ENCODE data around the gene SLC6A6. TPM values are rescaled to one million over a fixed set of nuclear protein-coding genes. Genes with fewer than 3 reads are reported as not detected.

The SLC6A6 gene
- polyA plus RNA-seq, 1 of the 3 experiments (the other 2 are of a cell fraction) = 19.1 TPM

DNA sequence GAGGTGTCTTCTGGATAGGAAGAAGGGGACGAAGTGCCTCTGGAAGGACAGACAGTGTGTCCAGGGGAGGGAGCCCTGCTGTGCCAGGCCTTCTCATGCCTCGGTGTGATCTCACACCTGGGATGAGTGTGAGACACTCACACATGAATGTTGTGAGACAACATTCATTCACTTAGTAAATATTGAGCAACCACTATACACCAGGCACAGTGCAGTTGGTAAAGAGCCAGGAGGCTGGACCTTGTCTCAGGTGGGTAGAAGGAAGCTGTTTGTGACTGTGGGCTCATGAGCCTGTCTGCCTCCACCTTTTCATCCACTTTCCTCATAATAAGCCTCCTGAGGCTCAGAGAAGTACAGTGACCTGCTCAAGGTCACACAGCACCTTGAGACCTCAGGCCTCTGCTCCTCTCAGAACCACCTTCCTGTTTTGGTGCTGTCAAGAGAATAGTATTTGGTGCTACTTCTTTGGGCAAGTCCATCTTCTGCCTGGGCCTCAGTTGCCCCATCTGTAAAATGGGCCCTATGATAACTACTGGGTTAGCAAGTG, 20.9 kb downstream of the SLC6A6 start (continued):
- TF ChIP-seq, protein P1, sequence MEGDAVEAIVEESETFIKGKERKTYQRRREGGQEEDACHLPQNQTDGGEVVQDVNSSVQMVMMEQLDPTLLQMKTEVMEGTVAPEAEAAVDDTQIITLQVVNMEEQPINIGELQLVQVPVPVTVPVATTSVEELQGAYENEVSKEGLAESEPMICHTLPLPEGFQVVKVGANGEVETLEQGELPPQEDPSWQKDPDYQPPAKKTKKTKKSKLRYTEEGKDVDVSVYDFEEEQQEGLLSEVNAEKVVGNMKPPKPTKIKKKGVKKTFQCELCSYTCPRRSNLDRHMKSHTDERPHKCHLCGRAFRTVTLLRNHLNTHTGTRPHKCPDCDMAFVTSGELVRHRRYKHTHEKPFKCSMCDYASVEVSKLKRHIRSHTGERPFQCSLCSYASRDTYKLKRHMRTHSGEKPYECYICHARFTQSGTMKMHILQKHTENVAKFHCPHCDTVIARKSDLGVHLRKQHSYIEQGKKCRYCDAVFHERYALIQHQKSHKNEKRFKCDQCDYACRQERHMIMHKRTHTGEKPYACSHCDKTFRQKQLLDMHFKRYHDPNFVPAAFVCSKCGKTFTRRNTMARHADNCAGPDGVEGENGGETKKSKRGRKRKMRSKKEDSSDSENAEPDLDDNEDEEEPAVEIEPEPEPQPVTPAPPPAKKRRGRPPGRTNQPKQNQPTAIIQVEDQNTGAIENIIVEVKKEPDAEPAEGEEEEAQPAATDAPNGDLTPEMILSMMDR (IDR thresholded peaks at IDR 0.05) = no peak

DNA sequence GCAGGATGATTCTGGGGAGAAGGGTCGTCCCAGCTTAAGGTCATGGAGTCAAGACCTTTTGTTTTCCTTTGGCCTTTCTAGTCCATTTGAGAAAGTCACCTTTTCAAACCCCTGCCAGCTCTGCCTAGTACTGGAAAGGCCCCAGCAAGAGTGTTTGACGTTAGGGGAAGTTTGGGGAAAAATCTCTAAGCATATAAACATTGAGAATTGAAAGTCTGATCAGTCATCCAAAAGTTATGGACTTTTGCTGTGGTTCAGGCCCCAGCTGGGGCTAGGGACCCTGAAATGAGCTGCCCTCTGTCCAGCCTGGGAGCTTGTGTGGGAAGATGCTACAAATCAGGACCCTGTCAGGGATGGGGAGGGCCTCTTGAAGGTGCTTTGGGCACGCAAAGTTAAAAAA, 21.6 kb downstream of the SLC6A6 start:
- no peak overlapping the region for H3K4me3 ChIP-seq (ENCODE audit: low read depth in 2 of 2, low read length in 1 of 2)
- no peak overlapping the region for H3K4me2 ChIP-seq
- no peak overlapping the region for H3K9ac ChIP-seq
- peaks cover 0 to 17% of the 10 kb centered on the region in 2 experiments for H3K36me3 ChIP-seq (replicated peaks in 1 of 2; ENCODE audit: control insufficient read depth in 1 of 2, insufficient read depth in 2 of 2, low read length in 1 of 2)
- H3K4me1 ChIP-seq (ENCODE audit: control insufficient read depth in 1 of 2, insufficient read depth in 2 of 2, low read depth in 1 of 2, low read length in 1 of 2) = peaks cover 16 to 27% of the 10 kb centered on the region in 2 experiments; a peak in 3 of 4 replicates
- CTCF ChIA-PET = interaction anchor here (0.9 to 1.1 kb wide), 3 partner anchors 11 to 45 kb away, joined by 3 to 5 read pairs (median 3); no protein-coding TSS in a partner anchor
- no peaks in the 10 kb centered on the region for H3K9me2 ChIP-seq
- TF ChIP-seq TCF12 (IDR thresholded peaks at IDR 0.05) = no peak
- TF ChIP-seq MXI1 (IDR thresholded peaks at IDR 0.05; ENCODE audit: low read depth, low read length) = no peak
- no peak for TF ChIP-seq ELF1 (IDR thresholded peaks at IDR 0.05)
- TF ChIP-seq FOXM1 (IDR thresholded peaks at IDR 0.05; ENCODE audit: low read depth) = no peak
- H3F3A ChIP-seq (replicated peaks; ENCODE audit: insufficient read depth) = no peaks in the 10 kb centered on the region
- no peak for DNase-seq
- no peaks in the 10 kb centered on the region for H3K27me3 ChIP-seq (ENCODE audit: insufficient read depth)
- no peak overlapping the region for H3K27ac ChIP-seq (ENCODE audit: low read depth in 2 of 2, low read length in 1 of 2)
- POLR2A ChIA-PET = interaction anchor here (0.6 kb wide), 1 partner anchor 1648 kb away, joined by 3 read pairs; no protein-coding TSS in a partner anchor
- peaks cover 3% of the 10 kb centered on the region; the same call in 1 of the 2 replicates for H4K20me1 ChIP-seq (ENCODE audit: insufficient read depth)
- H3K79me2 ChIP-seq (ENCODE audit: insufficient read depth) = peaks cover 36% of the 10 kb centered on the region
- no peak overlapping the region for H2AFZ ChIP-seq (ENCODE audit: low read depth)
- 61% methylated on average over 3 of the region's 3 CpGs for WGBS (ENCODE audit: low lambda C conversion rate)
- H3K9me3 ChIP-seq = no peaks in the 10 kb centered on the region

DNA sequence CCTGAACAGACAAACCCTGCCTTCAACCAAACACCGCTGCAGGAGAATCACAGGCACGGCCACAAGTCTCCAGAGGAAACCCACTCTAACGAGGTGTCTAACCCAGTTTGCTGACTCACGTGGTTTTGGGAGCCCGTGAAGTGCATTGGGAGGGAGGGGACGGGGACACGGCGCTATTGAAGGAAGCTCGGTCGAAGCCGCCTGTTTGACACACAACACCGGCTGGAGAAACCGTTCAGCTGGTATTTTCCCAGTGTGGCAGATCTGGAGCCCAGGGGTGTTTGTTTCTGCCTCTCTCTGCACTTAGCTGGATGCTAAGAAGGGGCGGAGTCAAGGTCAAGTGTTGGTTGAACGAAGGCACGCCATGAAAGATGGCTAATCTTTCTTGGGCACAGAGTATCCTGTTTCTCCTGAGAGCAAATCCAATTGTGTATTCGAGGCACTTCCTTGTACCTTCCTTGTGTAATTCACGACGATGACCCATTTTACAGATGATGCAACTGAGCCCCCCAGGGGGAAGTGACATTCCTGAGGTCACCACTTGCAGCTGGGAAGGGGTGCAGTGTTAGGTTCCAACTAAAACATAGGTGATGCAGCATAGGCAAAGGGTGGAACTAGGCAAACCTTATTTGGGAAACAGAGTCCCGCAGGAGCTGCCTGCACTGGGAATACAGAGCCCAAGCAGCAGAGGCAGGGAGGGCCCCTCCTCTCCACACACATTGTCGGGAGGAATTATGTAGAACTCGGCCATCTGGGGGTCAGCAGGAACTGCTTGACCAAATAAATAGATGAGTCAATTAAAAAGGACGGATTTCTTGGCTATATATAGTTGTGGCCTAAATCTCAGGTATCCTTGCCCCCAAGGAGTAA, 22.5 kb downstream of the SLC6A6 start:
- Histone ChIP-seq H3K79me2 (ENCODE audit: insufficient read depth) (peaks cover 31% of the 10 kb centered on the region), H3K4me3 (ENCODE audit: low read depth in 2 of 2, low read length in 1 of 2) (no peak overlapping the region), H3K9me2 (no peaks in the 10 kb centered on the region), H3K4me2 (no peak overlapping the region), H3K36me3 (replicated peaks in 1 of 2; ENCODE audit: control insufficient read depth in 1 of 2, insufficient read depth in 2 of 2, low read length in 1 of 2) (peaks cover 0 to 17% of the 10 kb centered on the region in 2 experiments), H3K27me3 (ENCODE audit: insufficient read depth) (no peaks in the 10 kb centered on the region), H4K20me1 (ENCODE audit: insufficient read depth) (peaks cover 3% of the 10 kb centered on the region; the same call in 1 of the 2 replicates), H2AFZ (ENCODE audit: low read depth) (no peak overlapping the region), H3K9me3 (no peaks in the 10 kb centered on the region), H3K27ac (ENCODE audit: low read depth in 2 of 2, low read length in 1 of 2) (peak overlapping the region in 1 of 2 experiments; percentile 4; a peak in 1 of 4 replicates), H3F3A (replicated peaks; ENCODE audit: insufficient read depth) (no peaks in the 10 kb centered on the region), H3K4me1 (ENCODE audit: control insufficient read depth in 1 of 2, insufficient read depth in 2 of 2, low read depth in 1 of 2, low read length in 1 of 2) (peaks cover 19 to 27% of the 10 kb centered on the region in 2 experiments; a peak in 3 of 4 replicates), H3K9ac (no peak overlapping the region)
- DNase-seq = no peak
- WGBS (ENCODE audit: low lambda C conversion rate) = 80% methylated on average over 20 of the region's 23 CpGs
- ChIA-PET CTCF (interaction anchor here (0.9 to 1.1 kb wide), 2 partner anchors 12 to 16 kb away, joined by 3 to 5 read pairs; no protein-coding TSS in a partner anchor), POLR2A (interaction anchor here (0.6 kb wide), 1 partner anchor 1649 kb away, joined by 3 read pairs; no protein-coding TSS in a partner anchor)
- TF ChIP-seq JUND (IDR thresholded peaks at IDR 0.05) = no peak
- TF ChIP-seq, protein P2, sequence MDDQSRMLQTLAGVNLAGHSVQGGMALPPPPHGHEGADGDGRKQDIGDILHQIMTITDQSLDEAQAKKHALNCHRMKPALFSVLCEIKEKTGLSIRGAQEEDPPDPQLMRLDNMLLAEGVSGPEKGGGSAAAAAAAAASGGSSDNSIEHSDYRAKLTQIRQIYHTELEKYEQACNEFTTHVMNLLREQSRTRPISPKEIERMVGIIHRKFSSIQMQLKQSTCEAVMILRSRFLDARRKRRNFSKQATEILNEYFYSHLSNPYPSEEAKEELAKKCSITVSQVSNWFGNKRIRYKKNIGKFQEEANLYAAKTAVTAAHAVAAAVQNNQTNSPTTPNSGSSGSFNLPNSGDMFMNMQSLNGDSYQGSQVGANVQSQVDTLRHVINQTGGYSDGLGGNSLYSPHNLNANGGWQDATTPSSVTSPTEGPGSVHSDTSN (IDR thresholded peaks at IDR 0.05) = no peak
- no peak for TF ChIP-seq MXI1 (IDR thresholded peaks at IDR 0.05; ENCODE audit: low read depth, low read length)
- no peak for TF ChIP-seq SIN3A (IDR thresholded peaks at IDR 0.05; ENCODE audit: borderline replicate concordance, low read depth, low read length)
- TF ChIP-seq TCF12 (IDR thresholded peaks at IDR 0.05) = no peak
- TF ChIP-seq NFIC (IDR thresholded peaks at IDR 0.05; ENCODE audit: borderline replicate concordance) = no peak
- no peak for TF ChIP-seq FOSL2 (IDR thresholded peaks at IDR 0.05; ENCODE audit: borderline replicate concordance, low read depth)
- no peak for TF ChIP-seq RAD21 (IDR thresholded peaks at IDR 0.05; ENCODE audit: low read length)
- TF ChIP-seq ELF1 (IDR thresholded peaks at IDR 0.05) = no peak
- no peak for TF ChIP-seq RFX5 (IDR thresholded peaks at IDR 0.05; ENCODE audit: low read length)
- no peak for TF ChIP-seq TAF1 (IDR thresholded peaks at IDR 0.05; ENCODE audit: borderline replicate concordance, low read depth, low read length)
- no peak for TF ChIP-seq NRF1 (IDR thresholded peaks at IDR 0.05; ENCODE audit: low read depth, low read length)
- TF ChIP-seq MEF2A (IDR thresholded peaks at IDR 0.05; ENCODE audit: borderline replicate concordance, low read depth) = no peak
- no peak for TF ChIP-seq EZH2phosphoT487 (IDR thresholded peaks at IDR 0.05; ENCODE audit: borderline replicate concordance, low read depth)
- TF ChIP-seq, protein P3, sequence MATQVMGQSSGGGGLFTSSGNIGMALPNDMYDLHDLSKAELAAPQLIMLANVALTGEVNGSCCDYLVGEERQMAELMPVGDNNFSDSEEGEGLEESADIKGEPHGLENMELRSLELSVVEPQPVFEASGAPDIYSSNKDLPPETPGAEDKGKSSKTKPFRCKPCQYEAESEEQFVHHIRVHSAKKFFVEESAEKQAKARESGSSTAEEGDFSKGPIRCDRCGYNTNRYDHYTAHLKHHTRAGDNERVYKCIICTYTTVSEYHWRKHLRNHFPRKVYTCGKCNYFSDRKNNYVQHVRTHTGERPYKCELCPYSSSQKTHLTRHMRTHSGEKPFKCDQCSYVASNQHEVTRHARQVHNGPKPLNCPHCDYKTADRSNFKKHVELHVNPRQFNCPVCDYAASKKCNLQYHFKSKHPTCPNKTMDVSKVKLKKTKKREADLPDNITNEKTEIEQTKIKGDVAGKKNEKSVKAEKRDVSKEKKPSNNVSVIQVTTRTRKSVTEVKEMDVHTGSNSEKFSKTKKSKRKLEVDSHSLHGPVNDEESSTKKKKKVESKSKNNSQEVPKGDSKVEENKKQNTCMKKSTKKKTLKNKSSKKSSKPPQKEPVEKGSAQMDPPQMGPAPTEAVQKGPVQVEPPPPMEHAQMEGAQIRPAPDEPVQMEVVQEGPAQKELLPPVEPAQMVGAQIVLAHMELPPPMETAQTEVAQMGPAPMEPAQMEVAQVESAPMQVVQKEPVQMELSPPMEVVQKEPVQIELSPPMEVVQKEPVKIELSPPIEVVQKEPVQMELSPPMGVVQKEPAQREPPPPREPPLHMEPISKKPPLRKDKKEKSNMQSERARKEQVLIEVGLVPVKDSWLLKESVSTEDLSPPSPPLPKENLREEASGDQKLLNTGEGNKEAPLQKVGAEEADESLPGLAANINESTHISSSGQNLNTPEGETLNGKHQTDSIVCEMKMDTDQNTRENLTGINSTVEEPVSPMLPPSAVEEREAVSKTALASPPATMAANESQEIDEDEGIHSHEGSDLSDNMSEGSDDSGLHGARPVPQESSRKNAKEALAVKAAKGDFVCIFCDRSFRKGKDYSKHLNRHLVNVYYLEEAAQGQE (IDR thresholded peaks at IDR 0.05; ENCODE audit: low read depth, low read length) = no peak
- TF ChIP-seq RXRA (IDR thresholded peaks at IDR 0.05; ENCODE audit: borderline replicate concordance, low read depth) = no peak

Measured in SK-N-SH (cell line).